Natural killer cell (primary cell): ENCODE results near the gene CYP11A1. TPM values are rescaled to one million over a fixed set of nuclear protein-coding genes. Genes with fewer than 3 reads are reported as not detected.

Experiments used
- ATAC-seq, 3 donors: fragments of 150-1000 bp in 2 of 3; fragments of 200-7000 bp in 1 of 3; cut with Tn5 transposase; 1 replicate in 1 of 3; 2 replicates in 2 of 3; pipeline ENCODE4 v1.10.0; 2021; ENCODE audit warnings: mild to moderate bottlenecking in 2 of 3, moderate library complexity in 2 of 3
- DNase-seq, 2 donors: peaks; one replicate each; pipeline versions ENCODE4 v3.0.0 to v3.0.0-alpha.2; 2013 to 2021; ENCODE audit warnings: mixed read lengths in 1 of 2
- H3K27ac ChIP-seq: one replicate; pipeline ENCODE4 v1.5.1; 2013; ENCODE audit warnings: mild to moderate bottlenecking, low read length
- H3K27me3 ChIP-seq: one replicate; pipeline ENCODE4 v1.6.1; 2013; ENCODE audit warnings: low read length; ENCODE audit not compliant: control insufficient read depth, insufficient read depth
- H3K36me3 ChIP-seq: one replicate; pipeline ENCODE4 v1.6.1; 2013; ENCODE audit warnings: low read length; ENCODE audit not compliant: control insufficient read depth, insufficient read depth
- H3K4me1 ChIP-seq: one replicate; pipeline ENCODE4 v1.6.1; 2013; ENCODE audit warnings: low read length; ENCODE audit not compliant: control insufficient read depth, insufficient read depth
- H3K4me3 ChIP-seq: one replicate; pipeline ENCODE4 v1.5.1; 2013; ENCODE audit warnings: low read length
- H3K9me3 ChIP-seq: one replicate; pipeline ENCODE4 v1.6.1; 2013; ENCODE audit warnings: low read length; ENCODE audit not compliant: control insufficient read depth, insufficient read depth
- H3K27ac Mint-ChIP-seq, 2 donors: one replicate each; pipeline ENCODE4 v1.8.0; 2022; ENCODE audit warnings: mild to moderate bottlenecking in 2 of 2, mixed read lengths in 2 of 2, moderate library complexity in 1 of 2
- H3K27me3 Mint-ChIP-seq, 2 donors: one replicate each; pipeline ENCODE4 v1.8.0; 2022; ENCODE audit warnings: low read depth in 2 of 2, mixed read lengths in 2 of 2
- H3K36me3 Mint-ChIP-seq: one replicate; pipeline ENCODE4 v1.8.0; 2022; ENCODE audit warnings: mixed read lengths
- H3K4me1 Mint-ChIP-seq, 2 donors: one replicate each; pipeline ENCODE4 v1.8.0; 2022; ENCODE audit warnings: mixed read lengths in 2 of 2
- H3K4me3 Mint-ChIP-seq: one replicate; pipeline ENCODE4 v1.8.0; 2022; ENCODE audit warnings: mild to moderate bottlenecking, moderate library complexity, mixed read lengths
- H3K9me3 Mint-ChIP-seq, 2 donors: one replicate each; pipeline ENCODE4 v1.8.0; 2022; ENCODE audit warnings: mixed read lengths in 2 of 2
- CTCF ChIP-seq: fragments of 200-600 bp; IDR thresholded peaks from one replicate; pipeline ENCODE4 v1.8.0; 2022; ENCODE audit warnings: antibody characterized with exemption
- WGBS: methylation state at CpG from one replicate; pipeline ENCODE4 v1.1.7; 2013; ENCODE audit warnings: missing lambda C conversion rate; ENCODE audit not compliant: insufficient coverage; 5-methylcytosine and 5-hydroxymethylcytosine counted together
- intact Hi-C: fragments of 100-400 bp; cut with micrococcal nuclease; formaldehyde crosslinking; loops from one replicate; pipeline ENCODE4 v1.14.2; 2022
- total RNA-seq, 4 donors: library from RNA; stranded (reverse); fragments of 120-200 nt in 1 of 4; gene quantifications; one replicate each; pipeline versions ENCODE4 v1.2.3 to v1.2.4, GENCODE V29; 2013 to 2022

Gene CYP11A1
- total RNA-seq, 3 donors from 2014 or later (not counting 1 experiment from before 2014, with no cell fraction given) = 5.1 TPM; not detected in 2

- TF ChIP-seq CTCF = no peak
- H3K27me3 ChIP-seq = no peaks in the 10 kb centered on the region
- peaks cover 5 to 18% of the 10 kb centered on the region in 2 donors for H3K4me1 Mint-ChIP-seq
- ATAC-seq = no peak
- no peaks in the 10 kb centered on the region for H3K9me3 ChIP-seq
- DNase-seq = no peak
- no peak overlapping the region for H3K27ac ChIP-seq
- no peaks in the 10 kb centered on the region for H3K9me3 Mint-ChIP-seq
- H3K27me3 Mint-ChIP-seq = no peaks in the 10 kb centered on the region
- intact Hi-C loops = no loop called here
- H3K36me3 Mint-ChIP-seq = no peaks in the 10 kb centered on the region
- H3K4me3 ChIP-seq = no peak overlapping the region
- WGBS = 95% methylated on average over 10 of the region's 12 CpGs
- H3K36me3 ChIP-seq = peaks cover 61% of the 10 kb centered on the region
- H3K27ac Mint-ChIP-seq = no peak overlapping the region
- H3K4me3 Mint-ChIP-seq = no peak overlapping the region
- H3K4me1 ChIP-seq = peaks cover 27% of the 10 kb centered on the region
Measured at GRCh38 chr15:74414603-74415338, 47.3 kb upstream of the CYP11A1 start.

GRCh38 chr15:74414081-74414580 is 46.7 kb upstream of the CYP11A1 start:
- no peak for ATAC-seq
- no peaks in the 10 kb centered on the region for H3K9me3 ChIP-seq
- Mint-ChIP-seq H3K9me3 (no peaks in the 10 kb centered on the region), H3K27ac (no peak overlapping the region), H3K4me3 (no peak overlapping the region), H3K36me3 (no peaks in the 10 kb centered on the region), H3K27me3 (no peaks in the 10 kb centered on the region), H3K4me1 (peaks cover 0 to 12% of the 10 kb centered on the region in 2 donors)
- H3K36me3 ChIP-seq = peaks cover 61% of the 10 kb centered on the region
- no peaks in the 10 kb centered on the region for H3K27me3 ChIP-seq
- intact Hi-C loops = no loop called here
- H3K27ac ChIP-seq = no peak overlapping the region
- TF ChIP-seq CTCF = no peak
- no peak for DNase-seq
- H3K4me1 ChIP-seq = peaks cover 21% of the 10 kb centered on the region
- 93% methylated on average over 5 of the region's 5 CpGs for WGBS
- H3K4me3 ChIP-seq = no peak overlapping the region

GRCh38 chr15:74413350-74414080 is 46.1 kb upstream of the CYP11A1 start:
- Mint-ChIP-seq H3K36me3 (no peaks in the 10 kb centered on the region), H3K9me3 (no peaks in the 10 kb centered on the region), H3K27me3 (no peaks in the 10 kb centered on the region), H3K4me1 (peaks cover 0 to 12% of the 10 kb centered on the region in 2 donors), H3K4me3 (no peak overlapping the region), H3K27ac (no peak overlapping the region)
- WGBS = 93% methylated on average over 9 of the region's 9 CpGs
- Histone ChIP-seq H3K36me3 (peaks cover 61% of the 10 kb centered on the region), H3K4me1 (peaks cover 15% of the 10 kb centered on the region), H3K9me3 (no peaks in the 10 kb centered on the region), H3K27me3 (no peaks in the 10 kb centered on the region), H3K4me3 (no peak overlapping the region), H3K27ac (no peak overlapping the region)
- ATAC-seq (no peak), DNase-seq (no peak)
- no peak for TF ChIP-seq CTCF
- intact Hi-C loops = no loop called here
